HEK293 (cell line): ENCODE results near the gene ADGRB3.

Experiments used
- CTCF ChIA-PET: fragments of 350-600 bp; formaldehyde crosslinking; extraction: SDS; loops from one replicate; lab custom pipeline; 2021; ENCODE audit warnings: antibody characterized with exemption; lab: Yijun Ruan, JAX
- POLR2A ChIA-PET: fragments of 300-600 bp; formaldehyde crosslinking; extraction: SDS; loops from one replicate; lab custom pipeline; 2020; ENCODE audit warnings: antibody characterized with exemption, inconsistent platforms; lab: Yijun Ruan, JAX
- H3K27ac ChIP-seq: fragments of 200-500 bp; sonication (Bioruptor generic); 2 replicates; pipeline ENCODE4 v1.5.1; 2014; ENCODE audit warnings: low read depth, low read length, control low read depth, inconsistent platforms; ENCODE audit errors: extremely low read depth
- H3K36me3 ChIP-seq, 2 experiments: fragments of 200-500 bp in 1 of 2; sonication (Bioruptor generic) in 1 of 2; 1 replicate in 1 of 2; 2 replicates in 1 of 2; pipeline ENCODE4 v1.5.1; 2014 to 2017; ENCODE audit warnings: inconsistent platforms in 2 of 2, low read length in 2 of 2; ENCODE audit not compliant: control insufficient read depth in 2 of 2, insufficient read depth in 1 of 2
- H3K4me1 ChIP-seq: fragments of 200-500 bp; sonication (Bioruptor generic); 2 replicates; pipeline ENCODE4 v1.5.1; 2014; ENCODE audit warnings: mild to moderate bottlenecking, low read length, inconsistent platforms; ENCODE audit not compliant: control insufficient read depth, insufficient read depth
- H3K4me3 ChIP-seq: 2 replicates; pipeline ENCODE4 v1.5.1; 2011; ENCODE audit warnings: low read depth, mild to moderate bottlenecking, control low read depth, low read length, moderate library complexity
- H3K9me3 ChIP-seq: fragments of 200-500 bp; sonication (Bioruptor generic); 2 replicates; pipeline ENCODE4 v1.5.1; 2014; ENCODE audit warnings: low read depth, low read length, inconsistent platforms; ENCODE audit not compliant: control insufficient read depth, insufficient read depth
- GLI2 ChIP-seq: fragments of 450-650 bp; formaldehyde crosslinking; IDR thresholded peaks from 2 replicates; pipeline ENCODE4; 2017; ENCODE audit warnings: missing biosample characterization, missing genetic modification characterization, low read depth, borderline replicate concordance
- SCRT2 ChIP-seq: fragments of 450-650 bp; formaldehyde crosslinking; IDR thresholded peaks from 2 replicates; pipeline ENCODE4 v1.5.1; 2016; ENCODE audit warnings: missing biosample characterization, missing genetic modification characterization
- ZFP41 ChIP-seq: fragments of 450-650 bp; formaldehyde crosslinking; IDR thresholded peaks from 2 replicates; pipeline ENCODE4 v1.5.1; 2016; ENCODE audit warnings: missing biosample characterization, missing genetic modification characterization, borderline replicate concordance
- ZNF10 ChIP-seq: fragments of 450-650 bp; formaldehyde crosslinking; IDR thresholded peaks from 2 replicates; pipeline ENCODE4 v1.5.1; 2017; ENCODE audit warnings: missing biosample characterization, missing genetic modification characterization
- ZNF140 ChIP-seq: fragments of 450-650 bp; formaldehyde crosslinking; IDR thresholded peaks from 2 replicates; pipeline ENCODE4 v1.5.1; 2016; ENCODE audit warnings: missing biosample characterization, missing genetic modification characterization
- ZNF169 ChIP-seq: fragments of 450-650 bp; formaldehyde crosslinking; IDR thresholded peaks from 2 replicates; pipeline ENCODE4 v1.5.1; 2016; ENCODE audit warnings: missing biosample characterization, missing genetic modification characterization
- ZNF223 ChIP-seq: fragments of 450-650 bp; formaldehyde crosslinking; IDR thresholded peaks from 2 replicates; pipeline ENCODE4 v1.5.1; 2016; ENCODE audit warnings: missing biosample characterization, missing genetic modification characterization
- ZNF311 ChIP-seq: fragments of 450-650 bp; formaldehyde crosslinking; IDR thresholded peaks from 2 replicates; pipeline ENCODE4 v1.5.1; 2017; ENCODE audit warnings: missing biosample characterization, missing genetic modification characterization, borderline replicate concordance
- ZNF391 ChIP-seq: fragments of 450-650 bp; formaldehyde crosslinking; IDR thresholded peaks from 2 replicates; pipeline ENCODE4 v1.5.1; 2016; ENCODE audit warnings: low read depth, missing biosample characterization, missing genetic modification characterization, borderline replicate concordance
- ZNF510 ChIP-seq: fragments of 450-650 bp; formaldehyde crosslinking; IDR thresholded peaks from 2 replicates; pipeline ENCODE4 v1.5.1; 2018; ENCODE audit warnings: mild to moderate bottlenecking, missing genetic modification characterization, missing biosample characterization; ENCODE audit not compliant: insufficient replicate concordance
- ZNF585B ChIP-seq: fragments of 450-650 bp; formaldehyde crosslinking; IDR thresholded peaks from 2 replicates; pipeline ENCODE4 v1.5.1; 2016; ENCODE audit warnings: missing biosample characterization, missing genetic modification characterization
- ZNF626 ChIP-seq: fragments of 450-650 bp; sonication (Bioruptor Pico); formaldehyde crosslinking; IDR thresholded peaks from 2 replicates; pipeline ENCODE4 v1.5.1; 2018; ENCODE audit warnings: missing biosample characterization, missing genetic modification characterization, inconsistent platforms
- ZNF660 ChIP-seq: fragments of 450-650 bp; IDR thresholded peaks from 2 replicates; pipeline ENCODE4 v1.5.1; 2018; ENCODE audit warnings: missing biosample characterization, mild to moderate bottlenecking, missing genetic modification characterization
- ZNF747 ChIP-seq: fragments of 450-650 bp; formaldehyde crosslinking; IDR thresholded peaks from 2 replicates; pipeline ENCODE4 v1.5.1; 2016; ENCODE audit warnings: missing biosample characterization, missing genetic modification characterization
- TF ChIP-seq, protein P1 (sequence below): fragments of 450-650 bp; formaldehyde crosslinking; IDR thresholded peaks from 2 replicates; pipeline ENCODE4 v1.5.1; 2017; ENCODE audit warnings: missing biosample characterization, missing genetic modification characterization
- TF ChIP-seq, protein P2 (sequence below): IDR thresholded peaks from 2 replicates; pipeline ENCODE4 v1.6.1; 2011; ENCODE audit warnings: mild to moderate bottlenecking, low read depth, low read length, borderline replicate concordance
- TF ChIP-seq, protein P3 (sequence below): fragments of 450-650 bp; formaldehyde crosslinking; IDR thresholded peaks from 2 replicates; pipeline ENCODE4 v1.5.1; 2016; ENCODE audit warnings: missing biosample characterization, missing genetic modification characterization
- TF ChIP-seq, protein P4 (sequence below): fragments of 450-650 bp; formaldehyde crosslinking; IDR thresholded peaks from 2 replicates; pipeline ENCODE4 v1.5.1; 2016; ENCODE audit warnings: missing biosample characterization, missing genetic modification characterization

Gene ADGRB3

DNA sequence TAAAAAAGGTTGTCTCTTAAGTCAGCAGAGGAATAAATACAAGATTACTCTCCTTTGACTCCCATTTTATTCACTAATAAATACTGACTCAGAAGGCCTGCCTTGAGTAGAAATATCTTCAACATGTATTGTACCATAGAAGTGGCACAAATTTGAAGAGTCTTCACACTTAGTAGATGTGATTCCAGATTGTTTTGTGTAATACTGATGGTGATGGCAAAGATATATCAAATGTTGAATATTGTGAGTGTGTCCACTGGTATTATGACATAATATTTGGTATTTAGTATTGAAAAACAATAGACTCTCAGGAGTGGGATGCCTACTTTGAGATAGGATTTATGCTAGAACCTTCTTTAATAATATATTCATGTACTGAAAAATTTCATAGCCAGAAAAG is 7.0 kb downstream of the ADGRB3 start (continued):
- TF ChIP-seq, protein P1, sequence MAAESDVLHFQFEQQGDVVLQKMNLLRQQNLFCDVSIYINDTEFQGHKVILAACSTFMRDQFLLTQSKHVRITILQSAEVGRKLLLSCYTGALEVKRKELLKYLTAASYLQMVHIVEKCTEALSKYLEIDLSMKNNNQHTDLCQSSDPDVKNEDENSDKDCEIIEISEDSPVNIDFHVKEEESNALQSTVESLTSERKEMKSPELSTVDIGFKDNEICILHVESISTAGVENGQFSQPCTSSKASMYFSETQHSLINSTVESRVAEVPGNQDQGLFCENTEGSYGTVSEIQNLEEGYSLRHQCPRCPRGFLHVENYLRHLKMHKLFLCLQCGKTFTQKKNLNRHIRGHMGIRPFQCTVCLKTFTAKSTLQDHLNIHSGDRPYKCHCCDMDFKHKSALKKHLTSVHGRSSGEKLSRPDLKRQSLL (tag by site-specific recombination) = no peak
- TF ChIP-seq GLI2 (tag by site-specific recombination) (no peak), ZNF169 (no peak)
- TF ChIP-seq, protein P2, sequence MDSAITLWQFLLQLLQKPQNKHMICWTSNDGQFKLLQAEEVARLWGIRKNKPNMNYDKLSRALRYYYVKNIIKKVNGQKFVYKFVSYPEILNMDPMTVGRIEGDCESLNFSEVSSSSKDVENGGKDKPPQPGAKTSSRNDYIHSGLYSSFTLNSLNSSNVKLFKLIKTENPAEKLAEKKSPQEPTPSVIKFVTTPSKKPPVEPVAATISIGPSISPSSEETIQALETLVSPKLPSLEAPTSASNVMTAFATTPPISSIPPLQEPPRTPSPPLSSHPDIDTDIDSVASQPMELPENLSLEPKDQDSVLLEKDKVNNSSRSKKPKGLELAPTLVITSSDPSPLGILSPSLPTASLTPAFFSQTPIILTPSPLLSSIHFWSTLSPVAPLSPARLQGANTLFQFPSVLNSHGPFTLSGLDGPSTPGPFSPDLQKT = no peak

DNA sequence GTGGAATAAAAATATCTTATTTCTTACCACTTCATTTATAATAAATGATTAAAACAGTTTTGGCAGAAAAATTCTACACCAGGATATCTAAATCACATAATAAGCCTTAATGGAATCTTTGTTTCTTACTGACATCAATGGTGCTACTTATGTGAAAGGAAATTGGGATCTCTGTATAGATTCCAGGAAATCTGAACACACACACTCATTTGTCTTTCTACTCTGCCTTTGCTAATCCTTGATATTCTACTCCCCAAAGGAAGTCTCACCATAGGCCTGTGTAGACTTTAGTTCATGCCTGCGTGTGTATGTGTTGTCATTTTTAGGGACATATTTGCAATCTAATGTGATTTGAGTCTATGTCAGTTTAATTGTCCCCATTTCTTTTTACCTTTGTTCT is 7.9 kb downstream of the ADGRB3 start:
- H3K4me1 ChIP-seq = no peaks in the 10 kb centered on the region
- no peaks in the 10 kb centered on the region for H3K9me3 ChIP-seq
- H3K36me3 ChIP-seq = no peaks in the 10 kb centered on the region
- H3K4me3 ChIP-seq = no peak overlapping the region
- ChIA-PET CTCF (no interaction called here), POLR2A (no interaction called here)
- TF ChIP-seq ZNF626 (tag by site-specific recombination) (no peak), ZNF140 (no peak)
- TF ChIP-seq, protein P3, sequence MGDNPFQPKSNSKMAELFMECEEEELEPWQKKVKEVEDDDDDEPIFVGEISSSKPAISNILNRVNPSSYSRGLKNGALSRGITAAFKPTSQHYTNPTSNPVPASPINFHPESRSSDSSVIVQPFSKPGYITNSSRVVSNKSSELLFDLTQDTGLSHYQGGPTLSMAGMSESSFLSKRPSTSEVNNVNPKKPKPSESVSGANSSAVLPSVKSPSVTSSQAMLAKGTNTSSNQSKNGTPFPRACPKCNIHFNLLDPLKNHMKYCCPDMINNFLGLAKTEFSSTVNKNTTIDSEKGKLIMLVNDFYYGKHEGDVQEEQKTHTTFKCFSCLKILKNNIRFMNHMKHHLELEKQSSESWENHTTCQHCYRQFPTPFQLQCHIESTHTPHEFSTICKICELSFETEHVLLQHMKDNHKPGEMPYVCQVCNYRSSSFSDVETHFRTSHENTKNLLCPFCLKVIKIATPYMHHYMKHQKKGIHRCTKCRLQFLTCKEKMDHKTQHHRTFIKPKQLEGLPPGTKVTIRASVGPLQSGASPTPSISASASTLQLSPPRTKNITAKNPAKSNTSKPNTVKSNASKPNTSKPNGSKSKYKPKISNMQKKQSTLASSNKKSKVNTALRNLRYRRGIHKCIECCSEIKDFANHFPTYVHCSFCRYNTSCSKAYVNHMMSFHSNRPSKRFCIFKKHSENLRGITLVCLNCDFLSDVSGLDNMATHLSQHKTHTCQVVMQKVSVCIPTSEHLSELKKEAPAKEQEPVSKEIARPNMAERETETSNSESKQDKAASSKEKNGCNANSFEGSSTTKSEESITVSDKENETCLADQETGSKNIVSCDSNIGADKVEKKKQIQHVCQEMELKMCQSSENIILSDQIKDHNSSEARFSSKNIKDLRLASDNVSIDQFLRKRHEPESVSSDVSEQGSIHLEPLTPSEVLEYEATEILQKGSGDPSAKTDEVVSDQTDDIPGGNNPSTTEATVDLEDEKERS = no peak
- H3K27ac ChIP-seq = no peak overlapping the region

DNA sequence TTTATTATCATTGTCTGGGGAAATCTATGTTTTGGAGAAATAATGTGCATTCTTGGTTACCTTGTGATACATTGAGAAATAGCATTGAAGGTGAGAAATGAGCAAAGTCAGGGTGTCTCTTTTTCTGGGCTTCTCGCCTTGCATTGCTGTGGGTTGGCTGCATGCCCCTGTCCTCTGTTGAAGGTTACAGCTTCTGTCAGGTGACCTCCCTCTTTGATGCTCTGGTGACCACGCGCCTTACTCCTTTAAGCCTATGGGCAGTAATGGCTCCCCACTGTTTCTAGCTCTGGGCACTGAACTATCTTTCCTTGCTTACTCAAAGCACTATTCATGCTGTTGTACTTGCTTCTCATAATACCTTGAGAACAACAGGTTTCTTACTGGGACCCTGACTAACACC is 14.6 kb downstream of the ADGRB3 start:
- Histone ChIP-seq H3K4me3 (no peak overlapping the region), H3K9me3 (no peaks in the 10 kb centered on the region), H3K36me3 (no peaks in the 10 kb centered on the region), H3K4me1 (no peaks in the 10 kb centered on the region)
- ChIA-PET CTCF (interaction anchor here (1.2 kb wide), 1 partner anchor 11 kb away, joined by 6 read pairs; no protein-coding TSS in a partner anchor), POLR2A (no interaction called here)
- TF ChIP-seq SCRT2 (tag by site-specific recombination) (no peak), ZFP41 (tag by site-specific recombination) (no peak), ZNF391 (tag by site-specific recombination) (no peak), ZNF510 (tag by site-specific recombination) (no peak), ZNF747 (no peak), ZNF10 (tag by site-specific recombination) (no peak), ZNF311 (tag by site-specific recombination) (no peak), ZNF223 (tag by site-specific recombination) (no peak), ZNF660 (tag by site-specific recombination) (no peak), GLI2 (tag by site-specific recombination) (no peak), ZNF585B (tag by site-specific recombination) (no peak)
- TF ChIP-seq, protein P2 = no peak
- TF ChIP-seq, protein P4, sequence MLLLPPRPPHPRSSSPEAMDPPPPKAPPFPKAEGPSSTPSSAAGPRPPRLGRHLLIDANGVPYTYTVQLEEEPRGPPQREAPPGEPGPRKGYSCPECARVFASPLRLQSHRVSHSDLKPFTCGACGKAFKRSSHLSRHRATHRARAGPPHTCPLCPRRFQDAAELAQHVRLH (tag by site-specific recombination) = no peak
- TF ChIP-seq, all 188 proteins: peak for 0
- H3K27ac ChIP-seq = no peak overlapping the region
